ENCODE results near the gene PDE6G.

- TF ChIP-seq, protein P1, sequence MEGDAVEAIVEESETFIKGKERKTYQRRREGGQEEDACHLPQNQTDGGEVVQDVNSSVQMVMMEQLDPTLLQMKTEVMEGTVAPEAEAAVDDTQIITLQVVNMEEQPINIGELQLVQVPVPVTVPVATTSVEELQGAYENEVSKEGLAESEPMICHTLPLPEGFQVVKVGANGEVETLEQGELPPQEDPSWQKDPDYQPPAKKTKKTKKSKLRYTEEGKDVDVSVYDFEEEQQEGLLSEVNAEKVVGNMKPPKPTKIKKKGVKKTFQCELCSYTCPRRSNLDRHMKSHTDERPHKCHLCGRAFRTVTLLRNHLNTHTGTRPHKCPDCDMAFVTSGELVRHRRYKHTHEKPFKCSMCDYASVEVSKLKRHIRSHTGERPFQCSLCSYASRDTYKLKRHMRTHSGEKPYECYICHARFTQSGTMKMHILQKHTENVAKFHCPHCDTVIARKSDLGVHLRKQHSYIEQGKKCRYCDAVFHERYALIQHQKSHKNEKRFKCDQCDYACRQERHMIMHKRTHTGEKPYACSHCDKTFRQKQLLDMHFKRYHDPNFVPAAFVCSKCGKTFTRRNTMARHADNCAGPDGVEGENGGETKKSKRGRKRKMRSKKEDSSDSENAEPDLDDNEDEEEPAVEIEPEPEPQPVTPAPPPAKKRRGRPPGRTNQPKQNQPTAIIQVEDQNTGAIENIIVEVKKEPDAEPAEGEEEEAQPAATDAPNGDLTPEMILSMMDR (conservative IDR thresholded peaks at IDR 0.05; ENCODE audit: low read length), result no peak
- TF ChIP-seq EZH2phosphoT487 (IDR thresholded peaks at IDR 0.05; ENCODE audit: borderline replicate concordance), result no peak
Observed at GRCh38 chr17:81612172-81612970, 44.0 kb downstream of the PDE6G start.
